OCI-M1 (cell line): ENCODE results near the gene AGPAT2.
A peak's percentile ranks its signal among the peaks of the same experiment; 100 is the strongest.

Experiments
- DNase-seq: peaks from one replicate; lab custom pipeline; 2025; lab: John Stamatoyannopoulos, UW

The AGPAT2 gene

GRCh38 chr9:136625101-136626065 is 61.9 kb downstream of the AGPAT2 start:
- peak; percentile 56 for DNase-seq

GRCh38 chr9:136624184-136624951 is 62.9 kb downstream of the AGPAT2 start:
- no peak for DNase-seq

GRCh38 chr9:136623842-136624183 is 63.4 kb downstream of the AGPAT2 start:
- no peak for DNase-seq
